Cardiac fibroblast (primary cell): ENCODE measurements around the gene EXOC3L1.

Experiments
- DNase-seq, 2 donors: peaks; one replicate each; pipeline versions ENCODE4 v3.0.0 to v3.0.0-alpha.2; 2010; ENCODE audit warnings: low read depth in 2 of 2
- H3K4me3 ChIP-seq, 2 donors: replicated peaks in 1 of 2; 1 replicate in 1 of 2; 2 replicates in 1 of 2; pipeline ENCODE4 v1.5.1; 2011; ENCODE audit warnings: low read depth in 2 of 2, low read length in 2 of 2, mild to moderate bottlenecking in 2 of 2, moderate library complexity in 1 of 2
- TF ChIP-seq, protein P1 (sequence below): IDR thresholded peaks from one replicate; pipeline ENCODE4 v1.5.1; 2011; ENCODE audit warnings: low read depth, mild to moderate bottlenecking, low read length, inconsistent platforms

The EXOC3L1 gene

DNA sequence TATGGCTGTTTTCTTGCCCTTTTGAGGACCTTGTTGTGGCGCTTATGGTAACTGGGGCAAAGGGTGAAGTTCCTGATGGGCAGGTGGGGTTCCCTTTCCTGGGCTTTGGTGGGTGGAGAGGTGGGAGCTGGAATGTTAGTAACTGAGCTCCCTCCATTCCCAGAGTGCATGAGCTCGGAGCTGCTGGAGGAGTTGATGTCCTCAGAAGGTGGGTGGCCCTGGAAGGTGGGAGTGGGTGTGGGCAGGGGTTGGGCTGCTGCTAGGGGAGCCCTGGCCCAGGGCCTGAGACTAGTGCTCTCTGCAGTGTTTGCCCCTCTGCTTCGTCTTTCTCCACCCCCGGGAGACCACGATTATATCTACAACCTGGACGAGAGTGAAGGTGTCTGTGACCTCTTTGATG lies 7.8 kb upstream of the EXOC3L1 start:
- no peak for DNase-seq
- no peak overlapping the region for H3K4me3 ChIP-seq
- TF ChIP-seq, protein P1, sequence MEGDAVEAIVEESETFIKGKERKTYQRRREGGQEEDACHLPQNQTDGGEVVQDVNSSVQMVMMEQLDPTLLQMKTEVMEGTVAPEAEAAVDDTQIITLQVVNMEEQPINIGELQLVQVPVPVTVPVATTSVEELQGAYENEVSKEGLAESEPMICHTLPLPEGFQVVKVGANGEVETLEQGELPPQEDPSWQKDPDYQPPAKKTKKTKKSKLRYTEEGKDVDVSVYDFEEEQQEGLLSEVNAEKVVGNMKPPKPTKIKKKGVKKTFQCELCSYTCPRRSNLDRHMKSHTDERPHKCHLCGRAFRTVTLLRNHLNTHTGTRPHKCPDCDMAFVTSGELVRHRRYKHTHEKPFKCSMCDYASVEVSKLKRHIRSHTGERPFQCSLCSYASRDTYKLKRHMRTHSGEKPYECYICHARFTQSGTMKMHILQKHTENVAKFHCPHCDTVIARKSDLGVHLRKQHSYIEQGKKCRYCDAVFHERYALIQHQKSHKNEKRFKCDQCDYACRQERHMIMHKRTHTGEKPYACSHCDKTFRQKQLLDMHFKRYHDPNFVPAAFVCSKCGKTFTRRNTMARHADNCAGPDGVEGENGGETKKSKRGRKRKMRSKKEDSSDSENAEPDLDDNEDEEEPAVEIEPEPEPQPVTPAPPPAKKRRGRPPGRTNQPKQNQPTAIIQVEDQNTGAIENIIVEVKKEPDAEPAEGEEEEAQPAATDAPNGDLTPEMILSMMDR, result no peak

DNA sequence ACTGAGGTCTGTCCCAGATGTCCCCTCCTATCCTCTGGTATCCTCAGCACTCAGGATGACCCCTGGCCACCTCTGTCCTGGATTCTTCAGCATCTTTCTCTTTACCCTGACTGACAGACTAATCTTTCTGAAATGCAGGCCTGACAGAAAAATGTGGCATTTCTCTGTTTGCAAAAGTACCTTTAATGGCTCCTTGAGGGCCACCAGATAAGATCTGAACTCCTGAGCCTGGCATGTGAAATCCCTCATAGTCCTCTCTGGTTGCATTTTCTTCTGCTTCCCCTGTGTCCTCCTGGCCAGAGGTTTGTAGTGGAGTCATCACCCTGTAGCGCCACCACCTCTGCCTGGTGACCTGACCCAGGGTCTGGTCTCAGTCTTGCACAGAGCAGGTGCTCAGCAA lies 6.9 kb upstream of the EXOC3L1 start:
- TF ChIP-seq, protein P1, result no peak
- H3K4me3 ChIP-seq, result no peak overlapping the region
- no peak for DNase-seq

DNA sequence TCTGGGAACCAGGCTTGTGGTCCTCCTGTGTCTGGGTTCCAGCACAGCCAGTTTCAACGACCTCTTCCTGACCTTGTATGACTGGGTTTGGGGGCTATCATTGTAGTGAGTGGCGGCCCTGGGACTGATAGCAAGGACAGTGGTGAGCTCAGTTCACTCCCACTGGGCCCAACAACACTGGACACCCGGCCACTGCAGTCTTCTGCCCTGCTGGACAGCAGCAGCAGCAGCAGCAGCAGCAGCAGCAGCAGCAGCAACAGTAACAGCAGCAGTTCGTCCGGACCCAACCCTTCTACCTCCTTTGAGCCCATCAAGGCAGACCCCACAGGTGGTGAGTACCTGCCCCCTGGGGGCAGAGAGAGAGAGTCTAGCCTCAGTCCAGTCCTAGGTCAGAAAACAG lies 5.7 kb upstream of the EXOC3L1 start:
- TF ChIP-seq, protein P1, result no peak
- no peak for DNase-seq
- no peak overlapping the region for H3K4me3 ChIP-seq

DNA sequence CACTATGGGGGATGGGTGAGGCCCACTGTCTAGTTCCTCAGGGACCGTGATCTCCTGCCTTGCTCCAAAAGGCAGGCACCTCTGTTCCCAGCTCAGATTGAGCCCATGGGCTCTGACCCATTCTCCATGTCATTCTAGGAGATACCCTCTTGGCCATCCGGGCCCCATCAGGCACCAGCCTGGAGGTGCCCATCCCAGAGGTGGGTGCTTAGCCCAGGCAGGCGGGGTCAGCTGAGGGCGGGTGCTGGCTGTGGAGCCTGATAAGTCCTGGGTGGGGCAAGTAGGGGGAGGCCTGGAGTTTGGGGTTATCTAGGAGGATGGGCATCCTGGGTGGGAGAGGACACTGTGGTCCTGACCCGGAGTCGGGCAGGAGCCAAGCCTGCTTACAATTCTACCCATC lies 4.3 kb upstream of the EXOC3L1 start:
- DNase-seq, result no peak

DNA sequence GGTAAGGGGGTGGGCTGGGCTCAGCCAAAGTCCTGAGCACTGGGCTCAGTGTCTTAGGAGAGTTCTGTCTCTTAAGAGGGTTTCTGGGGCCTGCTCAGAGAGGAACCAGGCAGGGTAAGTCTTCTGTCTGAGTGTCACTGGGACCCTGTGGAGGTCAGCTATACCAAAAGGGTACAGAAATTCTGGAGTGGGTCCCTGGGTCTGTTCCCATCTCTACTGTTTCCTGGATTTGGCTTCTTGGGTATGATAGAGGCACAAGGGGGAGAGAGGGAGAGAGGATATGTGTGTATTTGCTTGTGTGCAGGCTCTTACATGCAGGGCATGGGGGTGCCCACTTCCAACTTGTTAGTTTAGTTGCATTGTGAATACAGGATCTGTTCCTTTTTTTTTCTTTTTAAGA lies 3.6 kb upstream of the EXOC3L1 start:
- TF ChIP-seq, protein P1, result no peak
- peak overlapping the region; percentile 96 to 98 for H3K4me3 ChIP-seq
- no peak for DNase-seq

More for the DNA sequence above, 4.3 kb upstream of the EXOC3L1 start:
- TF ChIP-seq, protein P1, result no peak
- H3K4me3 ChIP-seq, result no peak overlapping the region

DNA sequence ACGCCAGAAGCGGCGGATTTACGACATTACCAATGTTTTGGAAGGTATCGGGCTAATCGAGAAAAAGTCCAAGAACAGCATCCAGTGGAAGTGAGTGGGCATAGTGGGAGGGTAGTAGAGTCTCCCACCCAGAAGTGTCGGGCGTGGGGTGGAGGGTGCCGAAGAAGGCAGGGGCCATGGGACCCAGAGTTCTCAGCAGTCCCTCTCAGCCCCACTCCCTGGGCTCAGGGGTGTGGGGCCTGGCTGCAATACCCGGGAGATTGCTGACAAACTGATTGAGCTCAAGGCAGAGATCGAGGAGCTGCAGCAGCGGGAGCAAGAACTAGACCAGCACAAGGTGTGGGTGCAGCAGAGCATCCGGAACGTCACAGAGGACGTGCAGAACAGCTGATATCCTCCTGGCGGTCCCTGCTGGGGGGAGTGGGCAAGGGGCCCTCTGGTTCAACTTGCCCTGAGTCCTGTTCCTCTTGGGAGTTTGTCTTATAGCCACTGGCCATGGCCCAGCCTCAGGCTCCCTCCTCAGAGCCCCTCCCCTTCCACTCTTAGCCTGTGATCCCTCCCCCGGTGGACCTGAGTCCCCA lies 2.9 kb upstream of the EXOC3L1 start:
- peak overlapping the region; percentile 96 to 98 for H3K4me3 ChIP-seq
- TF ChIP-seq, protein P1, result no peak
- DNase-seq, result no peak
